Astrocyte of the cerebellum (primary cell): ENCODE results near the gene TMTC2.
"Not testable (repeated sequence)": the region's sequence is repeated elsewhere in the genome, so short reads cannot be mapped to it uniquely, and the experiment has no call there.

Source experiments
- DNase-seq: peaks from one replicate; pipeline ENCODE4 v3.0.0-alpha.2; 2011; ENCODE audit warnings: low read depth
- H3K4me3 ChIP-seq: 2 replicates; pipeline ENCODE4 v1.5.1; 2011; ENCODE audit warnings: mild to moderate bottlenecking, low read depth, low read length, moderate library complexity
- in situ Hi-C: cut with HindIII; loops from 2 replicates; pipeline ENCODE4 v1.10.0; 2017; ENCODE audit warnings: low sequenced_read_pairs
- TF ChIP-seq, protein P1 (sequence below): IDR thresholded peaks from 2 replicates; pipeline ENCODE4 v1.5.1; 2012; ENCODE audit warnings: low read length, low read depth, moderate library complexity, mild to moderate bottlenecking; ENCODE audit errors: missing control alignments

TMTC2 gene

DNA sequence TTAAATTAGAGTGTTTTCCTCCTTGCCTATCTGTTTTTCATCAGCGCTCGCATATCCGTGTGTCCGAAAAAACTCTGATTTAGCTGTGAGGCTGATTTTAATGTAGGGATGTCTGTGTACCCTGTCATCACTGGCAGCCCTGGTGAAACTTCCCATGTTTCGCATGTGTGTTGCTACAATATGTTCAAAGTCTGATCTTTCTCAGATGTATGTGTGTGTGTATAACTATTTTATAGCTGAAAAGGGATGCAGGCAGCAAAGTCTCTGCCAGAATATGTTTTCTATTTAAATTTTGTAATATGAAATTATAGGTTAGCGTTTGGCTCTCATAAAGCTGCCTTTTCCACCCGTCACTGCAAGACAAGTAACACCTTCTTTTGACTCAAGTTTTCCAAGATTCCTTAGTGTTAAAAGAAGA lies 154.8 kb downstream of the TMTC2 start:
- in situ Hi-C loops = no loop called here
- no peak overlapping the region for H3K4me3 ChIP-seq
- TF ChIP-seq, protein P1, sequence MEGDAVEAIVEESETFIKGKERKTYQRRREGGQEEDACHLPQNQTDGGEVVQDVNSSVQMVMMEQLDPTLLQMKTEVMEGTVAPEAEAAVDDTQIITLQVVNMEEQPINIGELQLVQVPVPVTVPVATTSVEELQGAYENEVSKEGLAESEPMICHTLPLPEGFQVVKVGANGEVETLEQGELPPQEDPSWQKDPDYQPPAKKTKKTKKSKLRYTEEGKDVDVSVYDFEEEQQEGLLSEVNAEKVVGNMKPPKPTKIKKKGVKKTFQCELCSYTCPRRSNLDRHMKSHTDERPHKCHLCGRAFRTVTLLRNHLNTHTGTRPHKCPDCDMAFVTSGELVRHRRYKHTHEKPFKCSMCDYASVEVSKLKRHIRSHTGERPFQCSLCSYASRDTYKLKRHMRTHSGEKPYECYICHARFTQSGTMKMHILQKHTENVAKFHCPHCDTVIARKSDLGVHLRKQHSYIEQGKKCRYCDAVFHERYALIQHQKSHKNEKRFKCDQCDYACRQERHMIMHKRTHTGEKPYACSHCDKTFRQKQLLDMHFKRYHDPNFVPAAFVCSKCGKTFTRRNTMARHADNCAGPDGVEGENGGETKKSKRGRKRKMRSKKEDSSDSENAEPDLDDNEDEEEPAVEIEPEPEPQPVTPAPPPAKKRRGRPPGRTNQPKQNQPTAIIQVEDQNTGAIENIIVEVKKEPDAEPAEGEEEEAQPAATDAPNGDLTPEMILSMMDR = no peak
- DNase-seq = no peak

DNA sequence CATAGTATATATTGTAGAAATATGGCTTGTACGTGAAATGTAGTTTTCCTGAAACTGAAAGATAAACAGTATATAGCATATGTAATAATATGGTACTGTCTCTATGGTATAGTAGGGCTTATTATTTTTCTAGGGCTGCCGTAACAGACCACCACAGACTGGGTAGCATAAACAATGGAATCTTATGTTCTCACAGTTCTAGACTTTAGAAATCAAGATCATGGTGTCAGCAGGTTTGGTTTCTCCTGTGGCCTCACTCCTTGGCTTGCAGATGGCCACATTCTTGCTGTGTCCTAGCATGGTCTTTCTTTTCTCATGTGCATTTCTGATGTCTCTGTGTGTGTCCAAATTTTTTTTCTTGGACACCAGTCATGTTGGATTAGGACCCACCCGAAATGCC lies 155.8 kb downstream of the TMTC2 start:
- TF ChIP-seq, protein P1 = no peak
- no peak for DNase-seq
- no peak overlapping the region for H3K4me3 ChIP-seq
- in situ Hi-C loops = no loop called here

DNA sequence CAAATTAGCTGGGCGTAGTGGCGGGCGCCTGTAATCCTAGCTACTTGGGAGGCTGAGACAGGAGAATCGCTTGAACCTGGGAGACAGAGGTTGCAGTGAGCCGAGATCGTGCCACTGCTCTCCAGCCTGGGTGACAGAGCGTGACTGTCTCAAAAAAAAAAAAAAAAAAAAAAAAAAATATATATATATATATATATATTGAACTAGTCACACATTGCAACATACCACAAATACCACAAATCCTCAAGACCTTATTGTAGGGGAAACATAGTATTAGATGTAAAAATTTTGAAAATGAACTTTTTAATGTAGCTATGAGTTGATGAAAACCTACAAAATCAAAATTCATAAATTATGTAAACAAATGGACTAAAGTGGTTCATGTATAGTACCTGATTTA lies 158.4 kb downstream of the TMTC2 start:
- in situ Hi-C loops, H3K4me3 ChIP-seq, DNase-seq: not testable (repeated sequence)

DNA sequence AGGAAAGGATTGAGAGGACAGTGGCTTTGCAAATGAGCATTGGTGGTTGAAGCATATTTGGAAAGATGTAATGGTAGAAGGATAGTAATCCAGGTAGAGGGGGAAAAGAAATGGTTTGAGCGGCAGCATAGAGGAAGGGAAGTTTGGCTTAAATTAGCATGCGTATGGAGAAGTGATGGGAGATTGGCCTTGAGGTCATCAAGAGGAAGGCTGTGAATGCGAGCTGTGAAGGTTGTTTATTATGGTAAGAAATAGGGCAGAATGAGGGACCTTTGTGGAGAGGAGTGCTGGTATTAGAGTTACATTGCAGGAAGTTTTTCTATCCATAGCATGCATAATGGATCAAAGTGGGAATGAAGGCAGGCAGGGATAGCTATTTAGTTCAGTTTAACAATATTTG lies 162.1 kb downstream of the TMTC2 start:
- TF ChIP-seq, protein P1 = no peak
- no peak overlapping the region for H3K4me3 ChIP-seq
- in situ Hi-C loops = no loop called here
- DNase-seq = no peak

DNA sequence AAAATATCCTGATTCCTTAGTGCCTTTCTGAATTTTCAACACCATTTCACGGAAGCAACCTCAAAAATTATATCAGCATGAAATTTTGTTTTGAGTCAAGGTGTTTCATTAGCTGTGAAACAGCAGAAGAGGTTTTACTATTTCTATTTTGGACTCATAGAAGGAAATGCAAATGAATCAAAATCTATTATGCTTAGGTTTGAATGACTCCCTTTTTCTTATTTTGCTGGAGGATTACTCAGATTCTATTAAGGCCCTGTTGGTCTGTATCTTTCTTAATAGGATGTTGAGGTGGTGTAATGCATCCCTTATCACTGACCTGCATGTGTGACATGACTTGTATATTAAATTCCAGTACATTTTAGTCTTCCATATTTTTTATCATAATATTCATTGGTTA lies 165.8 kb downstream of the TMTC2 start:
- in situ Hi-C loops = no loop called here
- no peak for DNase-seq
- TF ChIP-seq, protein P1 = no peak
- no peak overlapping the region for H3K4me3 ChIP-seq

DNA sequence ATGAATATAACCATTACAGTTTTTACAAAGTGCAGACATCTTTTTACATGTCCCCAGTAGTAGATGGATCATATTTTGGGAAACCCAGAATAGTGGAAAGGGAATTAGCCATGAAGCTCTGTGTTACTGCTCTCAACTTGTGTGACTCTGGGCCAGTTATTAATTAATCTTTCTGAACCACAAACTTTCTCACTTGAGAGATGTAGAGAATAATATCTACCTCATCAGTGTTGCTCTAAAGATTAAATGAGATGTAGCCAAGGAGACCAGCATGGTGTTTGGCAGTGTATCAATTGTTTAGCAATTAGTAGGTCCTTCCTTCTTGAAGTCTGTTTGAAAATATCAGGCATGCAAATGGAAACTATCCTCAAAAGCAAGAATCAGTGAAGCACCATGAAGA lies 169.2 kb downstream of the TMTC2 start:
- TF ChIP-seq, protein P1 = no peak
- no peak overlapping the region for H3K4me3 ChIP-seq
- in situ Hi-C loops = no loop called here
- DNase-seq = no peak

DNA sequence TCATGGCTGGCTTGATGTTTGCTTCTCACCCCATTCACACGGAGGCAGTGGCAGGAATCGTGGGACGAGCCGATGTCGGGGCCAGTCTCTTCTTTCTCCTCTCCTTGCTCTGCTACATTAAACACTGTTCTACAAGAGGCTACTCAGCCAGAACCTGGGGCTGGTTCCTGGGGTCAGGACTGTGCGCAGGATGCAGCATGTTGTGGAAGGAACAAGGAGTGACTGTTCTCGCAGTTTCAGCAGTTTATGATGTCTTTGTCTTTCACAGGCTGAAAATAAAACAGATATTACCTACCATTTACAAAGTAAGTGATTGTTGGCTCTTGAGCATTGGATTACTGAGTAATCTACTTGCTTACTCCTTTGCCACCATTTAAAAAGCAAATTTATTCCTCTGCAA lies 170.6 kb downstream of the TMTC2 start:
- in situ Hi-C loops = no loop called here
- TF ChIP-seq, protein P1 = no peak
- DNase-seq = no peak
- H3K4me3 ChIP-seq = no peak overlapping the region
